NCI-H2196 (cell line): ENCODE results near the gene SMAD1.
A peak's percentile ranks its signal among the peaks of the same experiment; 100 is the strongest.

Experiments used
- DNase-seq: peaks from one replicate; lab custom pipeline; 2025; ENCODE audit not compliant: unreplicated experiment; lab: John Stamatoyannopoulos, UW

SMAD1 gene

GRCh38 chr4:145488310-145488709 lies 6.7 kb downstream of the SMAD1 start:
- DNase-seq: no peak

GRCh38 chr4:145489556-145489955 lies 7.9 kb downstream of the SMAD1 start:
- DNase-seq: no peak

- DNase-seq: no peak
These were observed 8.7 kb downstream of the SMAD1 start for GRCh38 chr4:145490361-145490760.

- DNase-seq: no peak
These were observed 9.1 kb downstream of the SMAD1 start for GRCh38 chr4:145490796-145491195.

- no peak for DNase-seq
These were observed 10.7 kb downstream of the SMAD1 start for GRCh38 chr4:145492376-145492775.

- DNase-seq: no peak
These were observed 11.5 kb downstream of the SMAD1 start for GRCh38 chr4:145493166-145493565.

GRCh38 chr4:145494666-145495270 lies 13.1 kb downstream of the SMAD1 start:
- DNase-seq: no peak

- no peak for DNase-seq
These were observed 14.6 kb downstream of the SMAD1 start for GRCh38 chr4:145496292-145496691.

- no peak for DNase-seq
These were observed 15.8 kb downstream of the SMAD1 start for GRCh38 chr4:145497199-145498149.

GRCh38 chr4:145498430-145498829 lies 16.8 kb downstream of the SMAD1 start:
- no peak for DNase-seq

- no peak for DNase-seq
These were observed 19.5 kb downstream of the SMAD1 start for GRCh38 chr4:145501051-145501660.

- DNase-seq: no peak
These were observed 21.2 kb downstream of the SMAD1 start for GRCh38 chr4:145502809-145503208.

- DNase-seq: no peak
These were observed 21.9 kb downstream of the SMAD1 start for GRCh38 chr4:145503486-145504072.

- no peak for DNase-seq
These were observed 24.3 kb downstream of the SMAD1 start for GRCh38 chr4:145505995-145506394.

- DNase-seq: no peak
These were observed 26.0 kb downstream of the SMAD1 start for GRCh38 chr4:145507636-145508035.

- peak; percentile 1 for DNase-seq
These were observed 30.4 kb downstream of the SMAD1 start for GRCh38 chr4:145511913-145512522.

- no peak for DNase-seq
These were observed 31.5 kb downstream of the SMAD1 start for GRCh38 chr4:145513020-145513621.

- no peak for DNase-seq
These were observed 38.5 kb downstream of the SMAD1 start for GRCh38 chr4:145520172-145520571.

GRCh38 chr4:145521282-145521681 lies 39.6 kb downstream of the SMAD1 start:
- DNase-seq: no peak

GRCh38 chr4:145523117-145523516 lies 41.5 kb downstream of the SMAD1 start:
- no peak for DNase-seq

GRCh38 chr4:145524552-145524951 lies 42.9 kb downstream of the SMAD1 start:
- DNase-seq: no peak
